Endothelial cell of umbilical vein (primary cell): ENCODE results near the gene FBXO10. TPM values are rescaled to one million over a fixed set of nuclear protein-coding genes. Genes with fewer than 3 reads are reported as not detected.

Experiments used
- BruUV-seq: library from RNA; stranded (reverse); fragments of 400-500 nt; replicated peaks from 2 replicates; lab custom pipeline; 2021; lab: Mats Ljungman, UMichigan
- CTCF ChIA-PET: fragments of 300-600, 350-600 bp; sonication (Branson Sonifier 250); formaldehyde crosslinking; loops from one replicate; lab custom pipeline; 2021; ENCODE audit warnings: antibody characterized with exemption, inconsistent platforms; lab: Charles Lee
- POLR2A ChIA-PET: fragments of 300-600, 350-600 bp; sonication (Branson Sonifier 250); formaldehyde crosslinking; loops from one replicate; lab custom pipeline; 2021; ENCODE audit warnings: antibody characterized with exemption, inconsistent platforms; lab: Charles Lee
- DNase-seq: peaks from one replicate; pipeline ENCODE4 v3.0.0-alpha.2; 2011; ENCODE audit warnings: low read depth, low spot score
- FAIRE-seq: peaks from 2 replicates; lab custom pipeline; 2011; peaks lifted over from hg19 to GRCh38; lab: Jason Lieb, UNC
- H2AFZ ChIP-seq: 2 replicates; pipeline ENCODE4 v1.6.0; 2012; ENCODE audit warnings: low read depth, low read length, control low read depth, inconsistent platforms
- H3K27ac ChIP-seq: 2 replicates; pipeline ENCODE4 v1.5.1; 2011; ENCODE audit warnings: low read depth, mild to moderate bottlenecking, control low read depth, low read length, moderate library complexity; ENCODE audit not compliant: insufficient read depth
- H3K27me3 ChIP-seq, 2 experiments: 2 replicates each; pipeline versions ENCODE4 v1.6.0 to v1.6.1; 2011; ENCODE audit warnings: low read length in 2 of 2, mixed read lengths in 1 of 2; ENCODE audit not compliant: control insufficient read depth in 2 of 2, insufficient read depth in 2 of 2
- H3K36me3 ChIP-seq, 2 experiments: 2 replicates in 1 of 2; 3 replicates in 1 of 2; pipeline ENCODE4 v1.5.1; 2011; ENCODE audit warnings: low read length in 2 of 2, mild to moderate bottlenecking in 1 of 2, moderate library complexity in 1 of 2; ENCODE audit not compliant: control insufficient read depth in 2 of 2, insufficient read depth in 2 of 2; ENCODE audit errors: extremely low read depth in 1 of 2
- H3K4me1 ChIP-seq: 3 replicates; pipeline ENCODE4 v1.5.1; 2011; ENCODE audit warnings: mild to moderate bottlenecking, low read length; ENCODE audit not compliant: control insufficient read depth, insufficient read depth; ENCODE audit errors: extremely low read depth
- H3K4me2 ChIP-seq: 2 replicates; pipeline ENCODE4 v1.6.1; 2011; ENCODE audit warnings: low read length, control low read depth, mixed read lengths; ENCODE audit not compliant: insufficient read depth
- H3K4me3 ChIP-seq, 3 experiments: fragments of 200-600 bp in 1 of 3; sonication (generic), shearing (Covaris generic) in 1 of 3; replicated peaks in 1 of 3; 2 replicates each; pipeline ENCODE4 v1.5.1; 2011 to 2016; ENCODE audit warnings: control low read depth in 3 of 3, low read length in 3 of 3, mild to moderate bottlenecking in 2 of 3, inconsistent platforms in 1 of 3, low read depth in 1 of 3, moderate library complexity in 1 of 3; ENCODE audit not compliant: insufficient read depth in 1 of 3
- H3K79me2 ChIP-seq: 2 replicates; pipeline ENCODE4 v1.6.0; 2012; ENCODE audit warnings: low read length, inconsistent platforms; ENCODE audit not compliant: control insufficient read depth, insufficient read depth
- H3K9ac ChIP-seq: replicated peaks from 2 replicates; pipeline ENCODE3; 2011; ENCODE audit warnings: low read length, control low read depth; ENCODE audit not compliant: insufficient read depth; ENCODE audit errors: extremely low read depth
- H3K9me1 ChIP-seq: replicated peaks from 3 replicates; pipeline ENCODE4 v1.6.0; 2011; ENCODE audit warnings: mild to moderate bottlenecking, low read length; ENCODE audit not compliant: control insufficient read depth, insufficient read depth; ENCODE audit errors: extremely low read depth
- H3K9me3 ChIP-seq: replicated peaks from 2 replicates; pipeline ENCODE4 v1.5.1; 2012; ENCODE audit warnings: low read length, inconsistent platforms; ENCODE audit not compliant: control insufficient read depth, insufficient read depth
- H4K20me1 ChIP-seq: replicated peaks from 2 replicates; pipeline ENCODE3; 2011; ENCODE audit warnings: mild to moderate bottlenecking, low read length; ENCODE audit not compliant: control insufficient read depth, insufficient read depth; ENCODE audit errors: extremely low read depth
- EZH2 ChIP-seq: IDR thresholded peaks from 2 replicates; pipeline ENCODE4 v1.6.1; 2012; ENCODE audit warnings: borderline replicate concordance, low read depth, mild to moderate bottlenecking, moderate library complexity, low read length, inconsistent platforms; ENCODE audit not compliant: severe bottlenecking
- JUN ChIP-seq: IDR thresholded peaks from 2 replicates; pipeline ENCODE4 v1.6.1; 2011; ENCODE audit warnings: borderline replicate concordance, low read depth; ENCODE audit not compliant: insufficient read length, insufficient read depth
- POLR2A ChIP-seq: IDR thresholded peaks from 2 replicates; pipeline ENCODE4 v1.6.1; 2012; ENCODE audit warnings: low read depth, mild to moderate bottlenecking, control low read depth, low read length
- dilution Hi-C: fragments of 300-500 bp; cut with MboI; formaldehyde crosslinking; loops from one replicate; pipeline ENCODE4 v1.15.0; 2019; ENCODE audit warnings: low sequenced_read_pairs; ENCODE audit not compliant: extremely low pct_ligation_motif_present
- intact Hi-C: fragments of 100-400 bp; cut with micrococcal nuclease; formaldehyde crosslinking; loops from one replicate; pipeline ENCODE4 v1.10.0; 2022
- polyA plus RNA-seq, 4 experiments: library from polyadenylated mRNA; depleted of rRNA in 3 of 4; stranded (reverse) in 3 of 4; unstranded in 1 of 4; fragments of >200 nt; gene quantifications; 2 replicates each; pipeline versions ENCODE4 v1.2.1 to v1.2.3, GENCODE V29; 2011 to 2012; ENCODE audit warnings: missing spikeins in 1 of 4
- total RNA-seq: library from RNA; stranded (reverse); gene quantifications from 2 replicates; pipeline ENCODE4 v1.2.3, GENCODE V29; 2021

The FBXO10 gene
- total and polyA plus RNA-seq, 2 donors (not counting 3 experiments of a cell fraction or from before 2014, with no cell fraction given), result 11.8 to 14.4 TPM

DNA sequence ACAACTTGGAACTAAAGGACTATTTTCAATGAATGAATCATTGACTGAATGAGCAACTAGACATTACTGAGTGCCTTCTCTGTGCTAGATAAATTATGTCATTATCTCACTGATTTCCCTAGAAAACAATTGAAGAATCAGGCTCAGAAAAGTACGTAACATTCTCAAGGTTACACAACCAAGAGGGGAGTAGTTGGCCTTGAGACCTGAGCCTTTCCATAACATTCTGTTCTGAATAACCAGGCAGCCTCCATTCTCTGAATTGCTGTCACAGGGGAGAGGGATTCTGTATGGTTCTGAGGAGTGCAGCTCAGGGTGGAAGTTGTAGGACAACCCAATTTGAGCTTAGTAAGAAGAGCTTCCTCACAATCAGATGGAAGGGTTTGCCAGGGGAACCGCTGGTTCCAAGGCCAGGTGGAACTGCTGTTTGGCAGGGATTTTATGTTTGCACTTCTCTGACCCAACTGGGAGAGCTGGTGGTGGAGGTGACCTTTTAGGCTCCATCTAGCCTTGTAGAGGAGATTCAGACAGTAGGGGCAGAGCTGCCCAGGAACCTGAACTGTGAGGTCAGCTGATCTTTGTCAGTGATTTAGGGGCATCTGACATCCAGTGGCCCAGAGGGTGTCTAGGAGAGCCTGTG lies 74.1 kb downstream of the FBXO10 start:
- no peak for TF ChIP-seq POLR2A
- no peak for TF ChIP-seq EZH2
- dilution Hi-C loops, result no loop called here
- DNase-seq, result no peak
- Histone ChIP-seq H3K36me3 (peaks cover 5 to 15% of the 10 kb centered on the region in 2 experiments), H3K4me2 (no peak overlapping the region), H3K4me3 (no peak overlapping the region), H3K9me1 (no peaks in the 10 kb centered on the region), H3K27ac (no peak overlapping the region), H3K9me3 (no peaks in the 10 kb centered on the region), H4K20me1 (no peaks in the 10 kb centered on the region), H3K27me3 (no peaks in the 10 kb centered on the region), H2AFZ (no peak overlapping the region), H3K4me1 (no peaks in the 10 kb centered on the region), H3K9ac (no peak overlapping the region), H3K79me2 (no peaks in the 10 kb centered on the region)
- no peak for FAIRE-seq
- POLR2A ChIA-PET, result no interaction called here
- intact Hi-C loops, result loop anchor here (10.0 kb wide), 1 partner anchor 87 kb away; no protein-coding TSS in a partner anchor
- BruUV-seq, result no TSS peak
- CTCF ChIA-PET, result no interaction called here

DNA sequence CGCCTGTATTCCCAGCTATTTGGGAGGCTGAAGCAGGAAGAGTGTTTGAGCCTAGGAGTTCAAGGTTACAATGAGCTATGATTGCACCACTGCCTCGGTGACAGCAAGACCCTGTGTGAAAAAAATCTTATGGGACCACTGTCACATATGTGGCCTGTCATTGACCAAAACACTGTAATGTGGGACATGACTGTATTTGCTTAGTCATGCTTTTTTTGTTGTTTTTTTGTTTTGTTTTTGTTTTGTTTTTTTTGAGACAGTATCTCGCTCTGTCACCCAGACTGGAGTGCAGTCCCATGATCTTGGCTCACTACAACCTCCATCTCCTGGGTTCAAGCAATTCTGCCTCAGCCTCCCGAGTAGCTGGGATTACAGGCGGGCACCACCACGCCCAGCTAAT lies 76.9 kb downstream of the FBXO10 start:
- no peak for FAIRE-seq
- no peak for DNase-seq
- Histone ChIP-seq H3K9ac (no peak overlapping the region), H3K27ac (no peak overlapping the region), H3K27me3 (no peaks in the 10 kb centered on the region), H3K9me3 (no peaks in the 10 kb centered on the region), H3K4me3 (no peak overlapping the region), H4K20me1 (no peaks in the 10 kb centered on the region), H3K36me3 (peaks cover 9 to 20% of the 10 kb centered on the region in 2 experiments), H2AFZ (no peak overlapping the region), H3K9me1 (no peaks in the 10 kb centered on the region), H3K4me2 (no peak overlapping the region), H3K79me2 (no peaks in the 10 kb centered on the region), H3K4me1 (no peaks in the 10 kb centered on the region)
- intact Hi-C loops (no loop called here), dilution Hi-C loops (no loop called here)
- CTCF ChIA-PET, result no interaction called here
- no TSS peak for BruUV-seq
- no peak for TF ChIP-seq JUN
- POLR2A ChIA-PET, result interaction anchor here (0.6 kb wide), 1 partner anchor 418 kb away, joined by 4 read pairs; no protein-coding TSS in a partner anchor
